ENCODE measurements around the gene ATXN1. TPM values are rescaled to one million over a fixed set of nuclear protein-coding genes. Genes with fewer than 3 reads are reported as not detected.

ATXN1 gene
- polyA plus RNA-seq, 1 of the 3 experiments (the other 2 are of a cell fraction), result 7.9 TPM

GRCh38 chr6:16704401-16705045 lies 56.7 kb downstream of the ATXN1 start:
- H3K4me2 ChIP-seq, result peak overlapping the region; percentile 64
- peak overlapping the region; percentile 22; the same call in 1 of the 2 replicates for H3K9ac ChIP-seq
- CTCF ChIA-PET, result no interaction called here
- DNase-seq, result no peak
- no peaks in the 10 kb centered on the region for H3K9me2 ChIP-seq
- no peak for TF ChIP-seq RFX5 (IDR thresholded peaks at IDR 0.05; ENCODE audit: low read length)
- no peak for TF ChIP-seq MEF2A (IDR thresholded peaks at IDR 0.05; ENCODE audit: borderline replicate concordance, low read depth)
- TF ChIP-seq REST (IDR thresholded peaks at IDR 0.05; ENCODE audit: low read depth, low read length), result no peak
- TF ChIP-seq TEAD4 (IDR thresholded peaks at IDR 0.05; ENCODE audit: borderline replicate concordance, insufficient read depth), result no peak
- 0 out of 2 replicates have a peak, but pooled peaks have one; percentile 2 for TF ChIP-seq JUND (IDR thresholded peaks at IDR 0.05)
- no peak for TF ChIP-seq FOXM1 (IDR thresholded peaks at IDR 0.05; ENCODE audit: low read depth)
- no peak for TF ChIP-seq POLR2AphosphoS5 (IDR thresholded peaks at IDR 0.05; ENCODE audit: low read depth, low read length)
- no peak for TF ChIP-seq YY1 (IDR thresholded peaks at IDR 0.05; ENCODE audit: low read depth)
- no peak for TF ChIP-seq USF1 (IDR thresholded peaks at IDR 0.05; ENCODE audit: borderline replicate concordance, low read depth)
- no peak for TF ChIP-seq FOXJ3 (CRISPR knock-in tag; IDR thresholded peaks at IDR 0.05)
- peak in 1 of 2 experiments; percentile 13; a peak in 1 of 4 replicates for TF ChIP-seq EP300 (IDR thresholded peaks at IDR 0.05; ENCODE audit: borderline replicate concordance in 1 of 2, low read depth in 1 of 2, low read length in 1 of 2)
- TF ChIP-seq TCF12 (IDR thresholded peaks at IDR 0.05), result peak; percentile 45
- peak; percentile 48; the same call in 1 of the 2 replicates for TF ChIP-seq FOSL2 (IDR thresholded peaks at IDR 0.05; ENCODE audit: borderline replicate concordance, low read depth)
- TF ChIP-seq CHD2 (IDR thresholded peaks at IDR 0.05; ENCODE audit: low read length, partially characterized antibody), result no peak
- TF ChIP-seq PBX3 (IDR thresholded peaks at IDR 0.05), result peak; percentile 63
- no peak for TF ChIP-seq ELF1 (IDR thresholded peaks at IDR 0.05)
- TF ChIP-seq RCOR1 (IDR thresholded peaks at IDR 0.05; ENCODE audit: low read length), result no peak
- TF ChIP-seq EZH2phosphoT487 (IDR thresholded peaks at IDR 0.05; ENCODE audit: borderline replicate concordance, low read depth), result no peak
- TF ChIP-seq USF2 (IDR thresholded peaks at IDR 0.05; ENCODE audit: borderline replicate concordance, low read depth, low read length), result no peak
- no peak for TF ChIP-seq CTCF (IDR thresholded peaks at IDR 0.05)
- TF ChIP-seq GATA2 (CRISPR knock-in tag; IDR thresholded peaks at IDR 0.05), result no peak
- no peak for TF ChIP-seq GABPA (IDR thresholded peaks at IDR 0.05; ENCODE audit: low read depth)
- TF ChIP-seq MXI1 (IDR thresholded peaks at IDR 0.05; ENCODE audit: low read depth, low read length), result no peak
- H3K79me2 ChIP-seq (ENCODE audit: insufficient read depth), result peaks cover 93% of the 10 kb centered on the region
- H4K20me1 ChIP-seq (ENCODE audit: insufficient read depth), result peaks cover 6% of the 10 kb centered on the region; the same call in 1 of the 2 replicates
- peaks cover 5% of the 10 kb centered on the region for H3F3A ChIP-seq (replicated peaks; ENCODE audit: insufficient read depth)
- H2AFZ ChIP-seq (ENCODE audit: low read depth), result no peak overlapping the region
- peak overlapping the region in 1 of 2 experiments; percentile 59; a peak in 2 of 4 replicates for H3K27ac ChIP-seq (ENCODE audit: low read depth in 2 of 2, low read length in 1 of 2)
- H3K4me3 ChIP-seq (ENCODE audit: low read depth in 2 of 2, low read length in 1 of 2), result 0 out of 4 replicates have a peak overlapping the region, but pooled peaks of 1 of the 2 experiments have one; percentile 30
- POLR2A ChIA-PET, result no interaction called here
- H3K36me3 ChIP-seq (replicated peaks in 1 of 2; ENCODE audit: control insufficient read depth in 1 of 2, insufficient read depth in 2 of 2, low read length in 1 of 2), result no peaks in the 10 kb centered on the region
- peaks cover 0 to 31% of the 10 kb centered on the region in 2 experiments; a peak in 2 of 4 replicates for H3K4me1 ChIP-seq (ENCODE audit: control insufficient read depth in 1 of 2, insufficient read depth in 2 of 2, low read depth in 1 of 2, low read length in 1 of 2)
- no peaks in the 10 kb centered on the region for H3K27me3 ChIP-seq (ENCODE audit: insufficient read depth)
- H3K9me3 ChIP-seq, result no peaks in the 10 kb centered on the region
- 63% methylated on average over 8 of the region's 10 CpGs for WGBS (ENCODE audit: low lambda C conversion rate)

Measured in SK-N-SH (cell line).